SK-N-DZ (cell line): ENCODE data around the gene S100P.
"Not testable (repeated sequence)": the region's sequence is repeated elsewhere in the genome, so short reads cannot be mapped to it uniquely, and the experiment has no call there.

Experiments used
- DNase-seq: peaks from one replicate; pipeline ENCODE4 v3.0.0-alpha.2; 2015; ENCODE audit warnings: low spot score

The S100P gene

GRCh38 chr4:6721121-6721520 is 27.4 kb downstream of the S100P start:
- no peak for DNase-seq

DNA sequence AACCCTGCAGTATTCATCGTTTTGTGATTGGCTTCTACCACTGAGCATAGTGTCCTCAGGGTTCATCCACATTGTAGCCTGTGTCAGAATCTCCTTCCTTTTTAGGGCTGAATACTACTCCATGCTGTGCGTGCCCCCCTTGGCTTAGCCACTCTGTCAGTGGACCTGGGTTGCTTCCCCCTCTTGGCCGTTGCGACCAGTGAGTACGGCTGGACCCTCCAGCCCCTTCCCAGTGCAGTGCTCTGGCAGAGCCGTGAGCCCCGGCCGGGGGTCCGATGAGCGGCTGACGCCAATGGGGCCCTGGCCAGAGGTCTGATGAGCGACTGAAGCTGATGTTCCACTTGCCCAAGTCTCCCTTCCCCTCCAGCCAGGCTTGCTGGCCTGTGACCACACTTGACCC is 29.2 kb downstream of the S100P start:
- DNase-seq, result no peak

GRCh38 chr4:6723851-6724250 is 30.2 kb downstream of the S100P start:
- DNase-seq, result no peak

- DNase-seq, result no peak
These were observed 30.9 kb downstream of the S100P start for GRCh38 chr4:6724421-6725111.

GRCh38 chr4:6725427-6725961 is 31.8 kb downstream of the S100P start:
- DNase-seq, result not testable (repeated sequence)

DNA sequence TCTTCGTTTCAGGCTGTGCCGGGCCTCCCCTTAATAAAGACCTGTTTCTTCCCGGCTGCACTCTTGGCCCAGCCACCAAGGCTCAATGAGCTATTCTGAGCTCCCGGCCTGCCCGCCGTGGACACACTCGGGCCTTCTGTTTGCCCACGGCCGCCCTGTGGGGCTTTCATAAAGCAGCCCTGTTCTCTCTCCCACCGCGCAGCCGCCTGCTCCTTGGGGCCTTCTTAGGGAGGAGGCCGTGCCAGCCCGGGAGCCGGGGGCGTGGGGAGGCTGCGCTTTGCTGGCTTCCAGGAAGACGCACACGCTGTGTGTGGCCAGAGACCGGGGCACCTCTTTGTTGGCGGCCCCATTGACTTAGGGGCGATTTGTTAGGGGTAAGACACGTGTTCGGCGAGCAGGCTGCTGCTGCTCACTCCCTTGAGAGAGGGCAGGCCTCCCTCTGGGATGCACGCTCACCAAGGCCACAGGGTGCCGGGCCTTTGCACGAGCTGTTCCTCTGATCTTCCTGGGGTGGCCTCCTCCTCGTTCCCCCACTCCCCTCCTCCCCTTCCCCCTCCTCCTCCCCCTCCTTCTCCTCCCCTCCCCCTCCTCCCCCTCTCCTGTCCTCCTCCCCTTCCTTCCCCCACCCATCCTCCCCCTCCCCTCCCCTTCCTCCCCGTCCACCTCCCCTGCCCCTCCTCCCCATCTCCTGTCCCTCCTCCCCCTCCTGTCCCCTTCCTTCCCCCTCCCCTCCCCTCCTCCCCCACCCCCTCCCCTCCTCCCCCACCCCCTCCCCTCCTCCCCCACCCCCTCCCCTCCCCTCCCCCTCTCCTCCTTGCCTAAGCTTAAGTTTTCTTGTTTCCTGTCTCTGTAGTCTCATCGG is 33.6 kb downstream of the S100P start:
- DNase-seq, result peak; percentile 61

GRCh38 chr4:6727943-6728250 is 34.2 kb downstream of the S100P start:
- no peak for DNase-seq

- no peak for DNase-seq
These were observed 34.8 kb downstream of the S100P start for GRCh38 chr4:6728320-6729029.

DNA sequence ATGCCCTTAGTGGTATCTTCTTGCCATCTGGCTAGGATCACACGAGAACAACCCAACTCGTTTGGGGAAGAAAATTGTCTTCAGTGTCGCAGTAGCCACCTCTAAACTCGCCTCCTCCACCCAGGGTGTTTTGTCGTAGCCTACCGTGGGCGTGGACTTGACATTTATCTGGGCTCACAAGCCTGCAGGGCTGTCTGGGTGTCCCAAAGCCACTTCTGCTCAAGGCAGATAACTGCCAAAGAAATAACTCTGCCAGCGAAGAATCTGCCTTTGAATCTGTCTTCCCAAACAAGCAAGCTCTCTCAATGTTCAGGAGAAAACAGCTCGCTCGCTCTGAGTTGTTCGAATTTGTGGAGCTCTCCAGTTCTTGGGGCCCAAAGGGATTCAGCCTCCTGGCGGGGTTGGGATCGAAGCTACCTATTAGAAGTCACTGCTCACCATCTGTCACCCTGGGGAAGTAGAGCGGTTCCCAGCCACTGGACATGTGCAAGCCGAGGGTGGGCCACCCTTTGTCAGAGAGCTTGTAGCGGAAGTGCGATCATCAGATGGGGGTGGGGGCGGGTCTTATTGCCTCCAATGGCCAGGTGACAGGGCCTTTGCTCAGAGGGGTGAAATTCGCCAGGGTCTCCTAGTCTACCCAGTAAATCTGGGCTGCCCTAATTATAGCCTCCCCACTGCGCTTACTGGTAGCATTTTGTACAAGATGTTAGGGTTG is 37.1 kb downstream of the S100P start:
- DNase-seq, result no peak

DNA sequence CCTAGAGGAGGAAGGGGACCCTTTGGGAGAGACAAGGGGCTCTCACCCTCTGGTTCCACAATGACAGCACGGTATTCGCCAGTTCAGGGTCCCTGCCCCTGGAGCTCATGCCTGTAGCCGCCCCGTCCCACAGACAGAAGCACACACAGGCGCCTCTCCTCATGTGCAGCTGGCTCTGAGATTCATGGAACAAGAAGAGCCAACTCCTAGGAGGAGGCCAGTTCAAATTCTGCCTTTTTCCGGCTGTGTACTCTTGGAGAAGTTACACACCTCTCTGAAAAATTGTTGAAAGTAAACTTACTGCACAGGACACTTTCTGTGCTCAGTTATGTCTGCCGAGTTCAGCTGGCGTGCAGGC is 37.6 kb downstream of the S100P start:
- no peak for DNase-seq

DNA sequence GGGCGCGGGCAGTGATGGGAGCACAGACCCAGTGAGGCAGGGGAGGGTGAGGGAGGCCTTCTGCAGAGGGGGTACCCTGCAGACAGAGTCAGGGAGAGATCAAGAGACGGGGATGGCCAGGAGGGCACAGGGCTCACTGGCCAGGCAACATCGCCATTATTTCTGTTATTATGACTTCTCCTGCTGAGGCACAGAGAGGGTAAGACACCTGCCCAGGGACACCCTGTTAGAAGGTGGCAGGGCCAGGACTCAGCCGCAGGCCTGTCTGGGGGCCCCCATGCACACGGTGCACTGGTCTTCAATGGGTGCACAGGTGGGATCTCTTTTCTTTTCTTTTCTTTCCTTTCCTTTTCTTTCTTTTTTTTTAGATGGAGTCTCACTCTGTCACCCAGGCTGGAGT is 38.1 kb downstream of the S100P start:
- DNase-seq, result no peak

- no peak for DNase-seq
These were observed 39.0 kb downstream of the S100P start for GRCh38 chr4:6732441-6733357.

- DNase-seq, result no peak
These were observed 39.9 kb downstream of the S100P start for GRCh38 chr4:6733358-6734164.

DNA sequence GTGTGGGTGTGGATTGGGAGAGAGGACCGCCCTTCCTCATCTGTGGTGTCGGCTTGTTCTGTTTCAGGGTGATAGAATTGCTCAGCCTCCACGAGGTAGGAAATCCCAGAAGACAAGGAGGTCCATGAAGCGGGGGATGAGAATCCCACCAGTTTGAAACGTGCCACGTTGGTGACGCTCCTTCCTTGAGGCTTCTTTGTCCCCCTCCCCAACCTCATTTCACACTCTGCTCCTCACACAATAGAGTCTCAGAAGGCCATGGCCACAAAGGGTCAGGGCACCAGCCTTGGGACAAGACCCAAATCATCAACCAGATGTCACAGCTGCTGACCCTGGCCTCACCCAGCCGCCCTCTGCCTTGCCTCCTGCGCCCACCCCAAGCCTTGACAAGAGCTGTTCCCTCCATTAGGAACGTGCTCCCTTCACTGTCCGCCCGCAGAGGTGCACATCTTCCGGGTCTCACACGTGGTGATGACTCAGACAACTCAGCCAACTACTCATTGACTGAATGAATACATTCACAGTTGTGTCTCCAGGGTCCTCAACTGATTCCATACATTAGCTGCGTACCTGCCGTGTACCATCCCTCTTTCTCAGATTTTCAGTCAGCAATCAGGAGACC is 40.6 kb downstream of the S100P start:
- DNase-seq, result no peak

- DNase-seq, result no peak
These were observed 46.2 kb downstream of the S100P start for GRCh38 chr4:6739920-6740319.

GRCh38 chr4:6740347-6740746 is 46.7 kb downstream of the S100P start:
- DNase-seq, result no peak

GRCh38 chr4:6742507-6742906 is 48.8 kb downstream of the S100P start:
- no peak for DNase-seq

DNA sequence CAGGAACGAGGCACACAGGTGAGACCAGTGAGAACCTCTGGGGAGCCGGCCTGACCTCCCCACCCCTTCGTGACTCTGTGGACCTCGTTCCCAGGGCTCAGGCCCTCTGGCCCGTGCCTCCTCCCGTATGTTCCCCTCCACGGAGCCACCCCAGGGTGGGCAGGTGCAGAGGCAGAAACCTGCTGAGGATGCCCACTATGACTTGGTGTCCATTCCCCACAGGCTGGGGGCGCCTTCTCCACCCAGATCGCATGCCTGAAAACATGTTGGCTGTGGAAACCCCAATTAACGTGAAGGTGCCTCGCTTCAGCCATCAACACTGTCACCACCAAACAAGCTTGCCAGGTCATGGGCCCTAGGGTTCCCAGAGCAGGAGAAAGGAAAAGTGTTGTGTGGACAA is 49.3 kb downstream of the S100P start:
- no peak for DNase-seq
